ENCODE data around the gene MYL4. TPM values are rescaled to one million over a fixed set of nuclear protein-coding genes. Genes with fewer than 3 reads are reported as not detected.
"Not testable (repeated sequence)": the region's sequence is repeated elsewhere in the genome, so short reads cannot be mapped to it uniquely, and the experiment has no call there.

Gene MYL4
- total RNA-seq, 4 donors from 2014 or later: 5.2 to 11.0 (median 6.2) TPM

GRCh38 chr17:47221154-47221553 is 12.0 kb downstream of the MYL4 start:
- Histone ChIP-seq H3K27me3 (no peaks in the 10 kb centered on the region), H3K9me3 (no peaks in the 10 kb centered on the region), H3K4me1 (peaks cover 16 to 18% of the 10 kb centered on the region in 2 donors), H3K36me3 (no peaks in the 10 kb centered on the region), H3K27ac (no peak overlapping the region), H3K4me3 (replicated peaks in 1 of 3) (no peak overlapping the region)
- TF ChIP-seq CTCF (IDR thresholded peaks at IDR 0.05) (no peak), POLR2A (IDR thresholded peaks at IDR 0.05) (no peak)
- whole genome bisulfite sequencing, 2 donors: 59 to 75% methylated on average over 6 of the region's 6 CpGs
- no peak for DNase-seq
- intact Hi-C loops (cut with DNase I): no loop called here

GRCh38 chr17:47222047-47222446 is 12.9 kb downstream of the MYL4 start:
- H3K36me3 ChIP-seq: no peaks in the 10 kb centered on the region
- peaks cover 20 to 22% of the 10 kb centered on the region in 2 donors for H3K4me1 ChIP-seq
- TF ChIP-seq POLR2A (IDR thresholded peaks at IDR 0.05): no peak
- TF ChIP-seq CTCF (IDR thresholded peaks at IDR 0.05): no peak
- 96 to 100% methylated on average over 4 of the region's 4 CpGs for WGBS, 2 donors
- no peak overlapping the region for H3K4me3 ChIP-seq (replicated peaks in 1 of 3)
- no peaks in the 10 kb centered on the region for H3K9me3 ChIP-seq
- no peak for DNase-seq
- no peak overlapping the region for H3K27ac ChIP-seq
- intact Hi-C loops (cut with DNase I): no loop called here
- no peaks in the 10 kb centered on the region for H3K27me3 ChIP-seq

DNA sequence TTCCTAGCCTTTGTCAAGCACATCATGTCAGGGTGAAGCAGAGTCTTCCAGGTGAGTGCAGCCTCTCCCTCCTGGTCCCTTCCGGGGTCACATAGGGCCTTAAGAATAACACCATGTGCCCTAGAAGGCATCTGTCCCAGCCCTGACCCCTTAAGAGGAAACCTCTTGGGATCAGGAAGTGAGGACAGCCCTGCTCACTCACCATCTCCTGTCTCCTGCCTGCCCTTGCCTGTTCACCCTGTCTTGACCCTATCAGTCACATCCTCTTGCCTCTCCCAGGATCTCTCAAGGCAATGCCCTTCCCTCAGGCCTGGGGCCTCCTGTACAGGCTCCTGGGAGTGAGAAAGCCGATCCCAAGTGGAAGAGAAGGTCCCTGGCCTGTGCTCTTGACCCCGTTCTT is 13.9 kb downstream of the MYL4 start:
- Histone ChIP-seq H3K9me3 (no peaks in the 10 kb centered on the region), H3K27ac (peak overlapping the region in 1 of 3 donors; percentile 94), H3K36me3 (no peaks in the 10 kb centered on the region), H3K4me1 (peaks cover 20 to 22% of the 10 kb centered on the region in 2 donors), H3K4me3 (replicated peaks in 1 of 3) (no peak overlapping the region), H3K27me3 (no peaks in the 10 kb centered on the region)
- no peak for DNase-seq
- TF ChIP-seq POLR2A (IDR thresholded peaks at IDR 0.05) (no peak), CTCF (IDR thresholded peaks at IDR 0.05) (no peak)
- WGBS, 2 donors: 77 to 83% methylated on average over 3 of the region's 3 CpGs
- intact Hi-C loops (cut with DNase I): no loop called here

DNA sequence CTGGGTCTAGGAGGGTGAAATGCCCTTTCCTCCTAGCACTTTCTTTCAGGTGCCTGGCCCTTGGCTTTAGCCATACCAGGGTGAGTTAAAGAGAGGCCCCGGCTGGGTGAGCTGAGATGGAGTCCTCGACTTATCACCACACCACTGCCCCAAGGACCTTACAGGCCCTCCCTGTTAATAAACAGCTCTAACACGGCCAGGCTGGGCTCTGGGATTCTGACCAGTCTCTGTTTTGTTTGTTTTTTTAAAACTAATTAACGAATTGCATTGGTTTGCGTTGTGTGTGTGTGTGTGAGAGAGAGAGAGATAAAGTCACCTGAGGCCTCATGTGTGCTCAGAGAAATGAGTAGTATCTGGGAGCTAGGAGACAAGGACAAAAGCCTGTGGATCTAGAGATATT is 14.3 kb downstream of the MYL4 start:
- Histone ChIP-seq H3K9me3 (no peaks in the 10 kb centered on the region), H3K36me3 (no peaks in the 10 kb centered on the region), H3K4me3 (replicated peaks in 1 of 3) (no peak overlapping the region), H3K4me1 (peaks cover 20 to 22% of the 10 kb centered on the region in 2 donors), H3K27ac (peak overlapping the region in 1 of 3 donors; percentile 94), H3K27me3 (no peaks in the 10 kb centered on the region)
- DNase-seq: no peak
- TF ChIP-seq CTCF (IDR thresholded peaks at IDR 0.05) (no peak), POLR2A (IDR thresholded peaks at IDR 0.05) (no peak)
- intact Hi-C loops (cut with DNase I): no loop called here
- WGBS, 2 donors: 94 to 95% methylated on average over 5 of the region's 5 CpGs

- Histone ChIP-seq H3K27ac (peak overlapping the region in 1 of 3 donors; percentile 94), H3K4me1 (peaks cover 20 to 23% of the 10 kb centered on the region in 2 donors)
- DNase-seq; H3K4me3 ChIP-seq (replicated peaks in 1 of 3); H3K36me3 ChIP-seq; H3K9me3 ChIP-seq; H3K27me3 ChIP-seq; intact Hi-C loops (cut with DNase I): not testable (repeated sequence)
- WGBS, 2 donors: 93 to 96% methylated on average over 2 of the region's 2 CpGs
Measured at GRCh38 chr17:47224077-47224476, 14.9 kb downstream of the MYL4 start.

- TF ChIP-seq POLR2A (IDR thresholded peaks at IDR 0.05): no peak
- intact Hi-C loops (cut with DNase I): loop anchor here (5.0 kb wide), 1 partner anchor 92 kb away; no protein-coding TSS in a partner anchor
- H3K9me3 ChIP-seq: no peaks in the 10 kb centered on the region
- no peak overlapping the region for H3K4me3 ChIP-seq (replicated peaks in 1 of 3)
- no peaks in the 10 kb centered on the region for H3K27me3 ChIP-seq
- no peak for DNase-seq
- H3K27ac ChIP-seq: peak overlapping the region; percentile 52 to 94 (median 88)
- H3K4me1 ChIP-seq: peaks cover 21 to 29% of the 10 kb centered on the region in 2 donors
- WGBS, 2 donors: 43 to 45% methylated on average over 1 of the region's 1 CpG
- H3K36me3 ChIP-seq: no peaks in the 10 kb centered on the region
Measured at GRCh38 chr17:47224966-47225365, 15.8 kb downstream of the MYL4 start.

All from thyroid gland (tissue), 4 donors.